ENCODE data around the gene SMPD2. TPM values are rescaled to one million over a fixed set of nuclear protein-coding genes. Genes with fewer than 3 reads are reported as not detected.

SMPD2 gene
- total and polyA plus RNA-seq, 2 donors (not counting 1 experiment from before 2014, with no cell fraction given): 35.7 to 43.9 TPM

GRCh38 chr6:109441069-109441816 is 719 bp downstream of the SMPD2 start:
- H3K27me3 ChIP-seq (replicated peaks in 1 of 4; ENCODE audit: control extremely low read depth in 1 of 4, control insufficient read depth in 3 of 4, insufficient read depth in 4 of 4, low read length in 3 of 4): no peaks in the 10 kb centered on the region
- H3K4me1 ChIP-seq (ENCODE audit: control insufficient read depth in 2 of 2, insufficient read depth in 2 of 2, low read length in 2 of 2): peaks cover 21 to 30% of the 10 kb centered on the region in 2 donors
- H3K9ac ChIP-seq (ENCODE audit: low read length): peak overlapping the region; percentile 98
- CTCF ChIA-PET: interaction anchor here (0.6 to 5.6 kb wide), 15 partner anchors 13 to 1588 kb away, joined by 3 to 55 read pairs (median 5); partner anchors contain the start of genes CD164, MICAL1 and ZBTB24
- H3K9me3 Mint-ChIP-seq (ENCODE audit: insufficient read depth): no peaks in the 10 kb centered on the region
- H4K20me1 ChIP-seq (ENCODE audit: control insufficient read depth, insufficient read depth, low read length, poor library complexity, severe bottlenecking): peaks cover 19% of the 10 kb centered on the region
- peaks cover 0 to 38% of the 10 kb centered on the region in 2 experiments for H3K36me3 ChIP-seq (replicated peaks in 1 of 2; ENCODE audit: control extremely low read depth in 1 of 2, control insufficient read depth in 1 of 2, extremely low read depth in 1 of 2, insufficient read depth in 2 of 2, low read length in 1 of 2)
- intact Hi-C loops (cut with micrococcal nuclease): loop anchor here (1.0 to 2.0 kb wide), 4 partner anchors 8 to 876 kb away; partner anchors contain the start of gene CDC40
- H3K9me3 ChIP-seq (ENCODE audit: control extremely low read depth in 1 of 3, control insufficient read depth in 2 of 3, insufficient read depth in 1 of 3, low read length in 2 of 3): no peaks in the 10 kb centered on the region
- ATAC-seq (ENCODE audit: low read depth) (no peak), DNase-seq (no peak)
- TF ChIP-seq EZH2 (IDR thresholded peaks at IDR 0.05; ENCODE audit: borderline replicate concordance, insufficient read depth, low read depth, low read length, poor library complexity, severe bottlenecking): no peak
- TF ChIP-seq CTCF (IDR thresholded peaks at IDR 0.05): peak; percentile 31
- peak overlapping the region; percentile 97 for H3K4me3 Mint-ChIP-seq
- H3K27ac Mint-ChIP-seq: peak overlapping the region; percentile 96
- peak overlapping the region; percentile 0 to 93 (median 90) for H3K4me3 ChIP-seq (ENCODE audit: control extremely low read depth in 1 of 5, extremely low read depth in 1 of 5, insufficient read depth in 1 of 5, low read depth in 2 of 5, low read length in 4 of 5)
- POLR2A ChIA-PET: interaction anchor here (0.6 to 2.9 kb wide), 11 partner anchors 9 to 351 kb away, joined by 3 to 35 read pairs (median 8); partner anchors contain the start of genes AK9, CD164, CEP57L1 and FIG4
- peak overlapping the region; percentile 83 for H3K4me2 ChIP-seq (replicated peaks; ENCODE audit: low read depth, low read length, poor library complexity, severe bottlenecking)
- peaks cover 31% of the 10 kb centered on the region for H3K4me1 Mint-ChIP-seq
- H3K27me3 Mint-ChIP-seq: no peaks in the 10 kb centered on the region
- peak overlapping the region; percentile 79 to 98 for H3K27ac ChIP-seq (ENCODE audit: low read length in 2 of 2)
- peak overlapping the region; percentile 83 for H2AFZ ChIP-seq (ENCODE audit: insufficient read depth, low read depth, low read length, poor library complexity, severe bottlenecking)
- 0% methylated on average over 21 of the region's 31 CpGs for WGBS (ENCODE audit: insufficient coverage)
- H3K79me2 ChIP-seq (ENCODE audit: control insufficient read depth, insufficient read depth, low read length): peaks cover 25% of the 10 kb centered on the region
